Adrenal gland (tissue), 12 donors: ENCODE results near the gene PRKCZ. TPM values are rescaled to one million over a fixed set of nuclear protein-coding genes. Genes with fewer than 3 reads are reported as not detected.

Source experiments
- DNase-seq, 7 donors: peaks; one replicate each; pipeline ENCODE4 v3.0.0-alpha.2; 2019 to 2020
- H3K27ac ChIP-seq, 5 donors: fragments of 200-600 bp; sonication (generic) in 4 of 5; 1 replicate in 3 of 5; 2 replicates in 2 of 5; pipeline versions ENCODE4 v1.5.1 to v1.8.0; 2016 to 2020; ENCODE audit warnings: mild to moderate bottlenecking in 1 of 5
- H3K27me3 ChIP-seq: fragments of 200-600 bp; 2 replicates; pipeline ENCODE4 v1.8.0; 2021
- H3K36me3 ChIP-seq, 2 donors: fragments of 200-600 bp; replicated peaks in 1 of 2; 1 replicate in 1 of 2; 2 replicates in 1 of 2; pipeline versions ENCODE4 v1.5.1 to v1.8.0; 2018 to 2022
- H3K4me1 ChIP-seq, 2 donors: fragments of 200-600 bp; replicated peaks in 1 of 2; 1 replicate in 1 of 2; 2 replicates in 1 of 2; pipeline versions ENCODE4 v1.5.1 to v1.8.0; 2018 to 2021
- H3K4me3 ChIP-seq, 4 donors: fragments of 200-600 bp; sonication (generic) in 3 of 4; one replicate each; pipeline ENCODE4 v1.5.1; 2016 to 2018
- H3K9me3 ChIP-seq, 3 donors: fragments of 200-600 bp; sonication (generic) in 1 of 3; replicated peaks in 1 of 3; 1 replicate in 2 of 3; 2 replicates in 1 of 3; pipeline versions ENCODE4 v1.5.1 to v1.8.0; 2016 to 2021
- CTCF ChIP-seq, 6 experiments: fragments of 450-650 bp in 4 of 6; fragments of 200-600 bp in 2 of 6; sonication (generic) in 1 of 6; IDR thresholded peaks; 1 replicate in 5 of 6; 2 replicates in 1 of 6; pipeline versions ENCODE4 v1.5.1 to v1.8.0; 2016 to 2021; ENCODE audit warnings: antibody characterized with exemption in 6 of 6, mild to moderate bottlenecking in 2 of 6, moderate library complexity in 1 of 6
- POLR2A ChIP-seq, 2 donors: fragments of 450-650 bp; IDR thresholded peaks; one replicate each; pipeline ENCODE4 v1.6.1; 2017; ENCODE audit warnings: antibody characterized with exemption in 2 of 2, mild to moderate bottlenecking in 2 of 2, moderate library complexity in 1 of 2
- WGBS, 4 donors: extraction: QIAGEN DNeasy Blood & Tissue Kit in 2 of 4; methylation state at CpG; one replicate each; pipeline versions ENCODE4 v1.1.5 to v1.1.7; 2013 to 2017; 5-methylcytosine and 5-hydroxymethylcytosine counted together
- intact Hi-C, 2 donors: fragments of 100-400 bp; cut with DNase I; formaldehyde crosslinking; loops; one replicate each; pipeline versions ENCODE4 v1.14.1 to v1.15.0; 2022 to 2023
- polyA plus RNA-seq, 3 donors: library from polyadenylated mRNA; stranded (reverse); fragments of 200-250 nt in 2 of 3; fragments of 350-450 nt in 1 of 3; fragmentation: Illumina TruSeq in 1 of 3; extraction: RNeasy Lipid Tissue Mini Kit (QIAGEN cat#74804) in 1 of 3; gene quantifications; one replicate each; pipeline ENCODE4 v1.2.3, GENCODE V29; 2013 to 2014
- total RNA-seq, 9 donors: library from RNA; depleted of rRNA in 4 of 9; stranded (reverse); fragments of >200 nt in 4 of 9; fragments of 120-200 nt in 1 of 9; fragmentation: NEBNext Ultra II Directional in 1 of 9; extraction: Animal tissue kit (Norgen Biotek cat#: 25700) in 1 of 9; gene quantifications; one replicate each; pipeline versions ENCODE4 v1.1.0 to v1.2.4, GENCODE V29; 2013 to 2023
- donor health status: healthy with polysubstance abuse.
- donor health status: Bipolar disorder and iron deficiency.
- donor health status: DM: yes; HTN: yes; CAD: no.
- donor health status: DM: no; HTN: no; CAD: no.
- donor health status: DM: no; HTN: no; CAD: no.
- donor health status: DM: yes; HTN: yes; CAD: no.

The PRKCZ gene
- total and polyA plus RNA-seq, 12 donors, result 8.2 to 50.5 (median 25.4) TPM

DNA sequence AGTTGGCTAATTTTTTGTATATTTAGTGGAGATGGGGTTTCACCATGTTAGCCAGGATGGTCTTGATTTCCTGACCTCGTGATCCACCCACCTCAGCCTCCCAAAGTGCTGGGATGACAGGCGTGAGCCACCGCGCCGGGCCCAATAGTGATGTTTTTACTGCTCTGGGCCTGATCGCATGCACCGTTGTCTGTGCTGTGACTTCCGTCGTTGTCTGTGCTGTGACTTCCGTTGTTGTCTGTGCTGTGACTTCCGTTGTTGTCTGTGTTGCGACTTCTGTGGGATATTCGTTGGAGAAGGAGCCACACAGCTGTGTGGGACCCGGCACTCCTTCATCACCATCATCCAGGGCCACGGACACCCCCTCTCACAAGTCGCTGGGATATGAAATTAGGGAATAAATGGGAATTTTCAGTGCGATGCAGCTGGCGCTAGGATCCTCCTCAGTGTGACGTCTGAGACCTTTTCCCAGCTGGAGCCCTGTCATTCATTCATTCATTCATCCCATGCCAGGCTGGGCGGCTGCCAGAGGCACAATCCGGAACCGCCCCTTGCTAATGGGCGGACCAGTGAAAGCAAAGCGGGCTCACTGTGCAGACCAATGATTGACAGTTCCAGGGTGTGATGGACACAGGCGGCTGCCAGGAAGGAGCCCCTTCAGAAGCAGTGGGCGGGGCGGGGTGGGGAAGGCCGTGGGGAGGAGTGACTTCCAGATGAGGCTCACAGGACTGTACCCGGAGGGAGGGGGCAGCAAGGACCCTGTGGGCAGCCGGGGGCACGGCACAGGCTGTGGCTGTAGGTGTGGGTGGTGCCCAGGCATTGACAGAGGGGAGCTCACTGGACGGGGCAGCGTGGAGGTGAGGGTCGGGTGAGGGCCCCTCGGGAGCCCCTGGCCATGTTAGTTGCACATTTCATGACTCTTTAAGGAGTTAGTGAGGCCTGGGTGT lies 48.9 kb downstream of the PRKCZ start:
- no peaks in the 10 kb centered on the region for H3K36me3 ChIP-seq
- H3K27ac ChIP-seq, result no peak overlapping the region
- no peak for DNase-seq
- intact Hi-C loops, result no loop called here
- TF ChIP-seq CTCF (IDR thresholded peaks at IDR 0.05) (no peak), POLR2A (IDR thresholded peaks at IDR 0.05) (no peak)
- no peaks in the 10 kb centered on the region for H3K27me3 ChIP-seq
- 88 to 92% (median 91%) methylated on average over 28 to 35 of the region's 35 CpGs for WGBS, 4 donors
- H3K4me1 ChIP-seq, result no peaks in the 10 kb centered on the region
- no peaks in the 10 kb centered on the region for H3K9me3 ChIP-seq
- no peak overlapping the region for H3K4me3 ChIP-seq

DNA sequence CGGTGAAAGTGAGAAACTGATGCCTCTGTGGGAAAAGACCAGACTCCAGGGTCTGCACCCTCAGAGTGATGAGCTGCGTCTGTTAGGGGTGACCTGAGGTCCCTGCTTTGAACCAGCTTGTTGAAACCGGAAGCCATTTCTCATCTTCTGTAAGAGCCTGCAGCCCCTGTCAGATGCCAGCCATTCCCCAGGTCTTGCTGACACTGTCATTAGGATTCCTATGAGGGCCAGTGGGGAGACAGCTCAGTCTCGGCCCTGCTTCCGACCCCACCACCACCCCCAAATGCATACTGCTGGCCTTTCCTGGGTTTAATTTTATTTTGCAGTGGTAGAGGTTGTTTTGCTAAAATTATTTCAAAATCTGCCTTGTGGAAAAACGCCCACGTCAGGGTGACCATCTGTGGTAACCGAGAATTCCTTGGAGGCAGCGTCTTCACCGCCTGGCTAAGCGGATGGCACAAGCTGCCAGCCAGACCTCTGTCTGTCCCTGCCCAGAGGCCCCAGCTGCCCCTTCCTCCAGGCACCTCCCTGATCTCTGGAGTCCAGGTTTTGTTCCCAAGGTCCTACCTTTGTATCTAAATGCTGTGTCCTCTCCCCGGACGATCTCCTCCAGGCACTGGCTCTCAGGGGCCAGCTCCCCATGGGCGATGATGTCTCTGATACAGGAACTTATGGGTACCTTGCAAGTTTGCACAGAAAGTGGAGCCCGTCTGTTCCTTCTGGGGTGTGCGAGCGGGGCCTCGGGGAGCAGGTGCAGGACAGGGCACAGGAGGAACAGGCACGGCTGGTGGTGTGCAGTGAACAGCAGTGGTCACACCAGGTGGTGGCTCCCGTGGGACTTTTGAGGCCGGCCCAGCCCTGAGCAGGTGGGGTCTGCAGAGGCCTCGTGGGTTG lies 49.9 kb downstream of the PRKCZ start:
- no peaks in the 10 kb centered on the region for H3K4me1 ChIP-seq
- no peak overlapping the region for H3K27ac ChIP-seq
- H3K4me3 ChIP-seq, result no peak overlapping the region
- intact Hi-C loops, result no loop called here
- no peaks in the 10 kb centered on the region for H3K27me3 ChIP-seq
- no peak for DNase-seq
- 87 to 94% (median 89%) methylated on average over 20 to 22 of the region's 22 CpGs for WGBS, 4 donors
- TF ChIP-seq CTCF (IDR thresholded peaks at IDR 0.05) (no peak), POLR2A (IDR thresholded peaks at IDR 0.05) (no peak)
- H3K36me3 ChIP-seq, result no peaks in the 10 kb centered on the region
- H3K9me3 ChIP-seq, result no peaks in the 10 kb centered on the region

DNA sequence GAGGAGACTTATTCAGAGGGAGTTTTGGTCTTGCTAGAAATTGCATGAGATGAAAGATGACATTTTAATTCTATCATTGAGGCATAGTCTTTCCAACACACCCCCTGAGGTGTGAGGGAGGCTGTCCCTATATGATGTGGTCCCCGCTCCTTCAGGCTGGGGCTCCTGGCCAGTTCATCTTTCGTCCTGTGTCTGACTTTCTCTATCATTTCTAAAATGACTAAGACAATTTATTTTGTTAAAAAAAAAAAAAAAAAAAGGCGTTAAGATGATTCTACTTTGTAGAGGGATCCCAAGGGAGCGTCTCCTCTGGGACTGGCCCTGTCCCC lies 50.5 kb downstream of the PRKCZ start:
- H3K4me1 ChIP-seq, result no peaks in the 10 kb centered on the region
- no peak for DNase-seq
- H3K27me3 ChIP-seq, result no peaks in the 10 kb centered on the region
- no peaks in the 10 kb centered on the region for H3K36me3 ChIP-seq
- H3K9me3 ChIP-seq, result no peaks in the 10 kb centered on the region
- H3K27ac ChIP-seq, result no peak overlapping the region
- no peak for TF ChIP-seq POLR2A (IDR thresholded peaks at IDR 0.05)
- no peak for TF ChIP-seq CTCF (IDR thresholded peaks at IDR 0.05)
- intact Hi-C loops, result no loop called here
- no peak overlapping the region for H3K4me3 ChIP-seq
- WGBS, 4 donors, result 79 to 93% (median 86%) methylated on average over 4 of the region's 4 CpGs

DNA sequence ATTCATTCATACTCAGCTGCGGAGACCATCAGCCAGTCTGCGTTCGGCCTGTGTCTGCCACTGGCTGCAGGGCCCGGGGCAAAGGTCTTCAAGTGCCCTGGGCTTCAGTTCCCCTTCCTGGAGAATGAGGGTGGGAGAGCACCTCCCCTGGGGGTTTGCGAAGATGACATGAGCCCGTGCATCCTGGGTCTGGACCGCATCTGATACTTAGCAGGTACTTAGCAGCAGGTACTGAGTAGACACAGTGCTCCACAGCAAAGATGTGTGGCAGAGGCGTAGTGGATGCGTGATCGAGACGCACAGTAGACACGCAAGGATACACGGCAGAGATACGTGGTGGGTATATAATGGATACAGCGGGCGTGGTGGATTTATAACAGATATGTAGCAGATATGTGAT lies 51.3 kb downstream of the PRKCZ start:
- no peak for DNase-seq
- H3K4me3 ChIP-seq, result no peak overlapping the region
- H3K27me3 ChIP-seq, result no peaks in the 10 kb centered on the region
- H3K4me1 ChIP-seq, result no peaks in the 10 kb centered on the region
- H3K27ac ChIP-seq, result no peak overlapping the region
- no peaks in the 10 kb centered on the region for H3K9me3 ChIP-seq
- no peaks in the 10 kb centered on the region for H3K36me3 ChIP-seq
- 95 to 98% (median 97%) methylated on average over 16 of the region's 16 CpGs for WGBS, 4 donors
- TF ChIP-seq CTCF (IDR thresholded peaks at IDR 0.05) (no peak), POLR2A (IDR thresholded peaks at IDR 0.05) (no peak)
- intact Hi-C loops, result no loop called here
